ENCODE data around the gene FAM216B.

Gene FAM216B

DNA sequence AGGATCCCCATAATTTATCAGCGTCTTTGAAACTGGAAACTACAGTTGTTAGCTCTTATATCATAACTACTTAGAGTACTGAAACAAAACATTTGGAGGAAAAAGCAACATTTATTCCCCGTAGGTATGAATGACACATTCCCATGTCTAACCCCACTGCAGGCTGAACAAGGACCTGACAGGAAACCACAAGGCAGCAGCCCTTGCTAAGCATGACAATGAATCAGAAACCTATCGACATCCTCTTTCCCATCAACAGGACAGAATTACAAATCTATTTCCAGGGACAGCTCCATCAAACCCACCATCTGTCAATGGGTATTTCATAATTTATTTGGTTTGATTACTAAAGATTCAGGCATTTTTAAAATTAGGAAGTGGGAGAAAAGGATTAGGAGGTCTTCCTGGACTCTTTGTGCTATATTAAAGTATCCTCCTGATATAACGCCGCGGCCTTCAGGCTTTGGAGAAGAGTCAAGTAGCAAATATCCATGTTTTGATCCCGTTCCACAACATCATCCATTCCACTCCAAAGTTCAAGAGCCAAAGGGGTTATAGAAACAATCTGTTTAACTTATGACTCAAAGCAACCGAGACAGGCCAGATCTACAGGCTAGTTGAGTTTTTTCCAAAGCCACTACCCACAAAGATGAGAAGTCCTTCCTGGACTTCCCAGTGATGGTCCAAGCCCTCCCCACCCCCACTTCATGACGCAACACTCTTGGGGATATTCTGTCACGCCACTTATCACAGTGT, 51.1 kb downstream of the FAM216B start:
- H4K20me1 ChIP-seq (ENCODE audit: insufficient read depth), result no peaks in the 10 kb centered on the region
- H2AFZ ChIP-seq (ENCODE audit: low read depth), result no peak overlapping the region
- H3K27me3 ChIP-seq (ENCODE audit: insufficient read depth, low read depth), result no peaks in the 10 kb centered on the region
- no peaks in the 10 kb centered on the region for H3K4me1 ChIP-seq (ENCODE audit: low read depth, poor library complexity, severe bottlenecking)
- H3K27ac ChIP-seq, result no peak overlapping the region
- no peaks in the 10 kb centered on the region for H3K36me3 ChIP-seq (ENCODE audit: insufficient read depth)
- H3K4me3 ChIP-seq (IDR thresholded peaks at IDR 0.05; ENCODE audit: insufficient read depth, low read depth, low read length), result no peak overlapping the region
- no peak overlapping the region for H3K4me2 ChIP-seq
- no peak overlapping the region for H3K9ac ChIP-seq
- H3K79me2 ChIP-seq (ENCODE audit: insufficient read depth, low read depth), result no peaks in the 10 kb centered on the region
- TF ChIP-seq, protein P1, sequence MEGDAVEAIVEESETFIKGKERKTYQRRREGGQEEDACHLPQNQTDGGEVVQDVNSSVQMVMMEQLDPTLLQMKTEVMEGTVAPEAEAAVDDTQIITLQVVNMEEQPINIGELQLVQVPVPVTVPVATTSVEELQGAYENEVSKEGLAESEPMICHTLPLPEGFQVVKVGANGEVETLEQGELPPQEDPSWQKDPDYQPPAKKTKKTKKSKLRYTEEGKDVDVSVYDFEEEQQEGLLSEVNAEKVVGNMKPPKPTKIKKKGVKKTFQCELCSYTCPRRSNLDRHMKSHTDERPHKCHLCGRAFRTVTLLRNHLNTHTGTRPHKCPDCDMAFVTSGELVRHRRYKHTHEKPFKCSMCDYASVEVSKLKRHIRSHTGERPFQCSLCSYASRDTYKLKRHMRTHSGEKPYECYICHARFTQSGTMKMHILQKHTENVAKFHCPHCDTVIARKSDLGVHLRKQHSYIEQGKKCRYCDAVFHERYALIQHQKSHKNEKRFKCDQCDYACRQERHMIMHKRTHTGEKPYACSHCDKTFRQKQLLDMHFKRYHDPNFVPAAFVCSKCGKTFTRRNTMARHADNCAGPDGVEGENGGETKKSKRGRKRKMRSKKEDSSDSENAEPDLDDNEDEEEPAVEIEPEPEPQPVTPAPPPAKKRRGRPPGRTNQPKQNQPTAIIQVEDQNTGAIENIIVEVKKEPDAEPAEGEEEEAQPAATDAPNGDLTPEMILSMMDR (conservative IDR thresholded peaks at IDR 0.05; ENCODE audit: low read depth, low read length), result no peak

DNA sequence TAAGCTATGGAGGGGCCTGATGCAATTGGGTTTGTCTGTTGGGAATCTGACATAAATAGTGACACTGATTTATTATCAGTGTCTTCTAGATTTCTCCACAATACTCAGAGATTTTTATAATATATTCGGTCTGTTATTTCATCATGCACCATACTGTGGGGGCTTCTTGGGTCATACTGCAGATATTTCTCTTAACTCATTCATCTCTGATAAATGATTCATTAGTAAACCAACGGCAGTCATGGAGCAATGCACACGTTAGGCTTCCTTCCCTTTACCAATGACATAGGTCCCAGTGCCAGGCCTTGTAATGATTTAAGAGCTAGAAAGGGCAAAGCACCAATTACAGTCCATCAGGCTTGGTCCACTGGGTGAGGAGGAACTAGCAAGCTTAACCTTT, 53.6 kb downstream of the FAM216B start:
- Histone ChIP-seq H3K27me3 (ENCODE audit: insufficient read depth, low read depth) (no peaks in the 10 kb centered on the region), H3K79me2 (ENCODE audit: insufficient read depth, low read depth) (no peaks in the 10 kb centered on the region)
- TF ChIP-seq, protein P1 (conservative IDR thresholded peaks at IDR 0.05; ENCODE audit: low read depth, low read length), result no peak

DNA sequence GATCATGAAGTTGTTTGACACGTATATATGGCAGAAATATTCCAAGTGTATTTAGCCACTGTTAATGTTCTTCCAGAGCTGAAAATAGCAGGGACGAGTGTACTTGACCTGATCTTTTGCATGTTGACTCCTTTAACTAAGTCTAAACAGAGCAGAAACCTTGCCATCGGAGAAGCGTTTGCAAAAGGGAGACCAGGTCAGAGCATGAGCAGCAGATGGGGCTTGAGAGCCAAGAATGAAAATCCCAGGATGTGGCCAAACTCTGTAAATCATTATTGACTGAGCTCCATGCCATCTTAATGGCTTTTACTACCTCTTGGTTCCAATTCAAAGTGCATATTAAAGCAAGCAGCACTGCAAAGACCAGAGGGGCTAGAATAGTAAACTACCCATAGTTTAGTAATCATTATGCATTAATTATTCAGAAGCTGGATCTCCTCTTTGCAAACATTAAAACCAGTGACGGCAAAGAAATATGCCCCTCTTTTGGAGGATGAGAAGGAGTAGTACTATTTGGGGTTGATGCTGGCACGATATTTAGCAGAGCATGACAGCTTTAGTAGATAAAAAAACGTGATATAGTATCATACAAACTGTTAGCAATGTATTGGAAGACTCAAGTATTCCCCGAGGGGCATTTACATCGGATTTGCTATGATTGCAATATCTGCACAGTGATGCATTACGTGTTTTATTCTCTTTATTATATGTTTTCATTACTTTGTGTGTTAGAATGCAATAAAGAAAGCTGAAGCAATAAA, 55.7 kb downstream of the FAM216B start:
- no peaks in the 10 kb centered on the region for H3K4me1 ChIP-seq (ENCODE audit: low read depth, poor library complexity, severe bottlenecking)
- H3K9ac ChIP-seq, result no peak overlapping the region
- H3K36me3 ChIP-seq (ENCODE audit: insufficient read depth), result no peaks in the 10 kb centered on the region
- no peaks in the 10 kb centered on the region for H3K79me2 ChIP-seq (ENCODE audit: insufficient read depth, low read depth)
- no peaks in the 10 kb centered on the region for H4K20me1 ChIP-seq (ENCODE audit: insufficient read depth)
- H3K27ac ChIP-seq, result no peak overlapping the region
- H2AFZ ChIP-seq (ENCODE audit: low read depth), result no peak overlapping the region
- TF ChIP-seq, protein P1 (conservative IDR thresholded peaks at IDR 0.05; ENCODE audit: low read depth, low read length), result no peak
- no peak overlapping the region for H3K4me3 ChIP-seq (IDR thresholded peaks at IDR 0.05; ENCODE audit: insufficient read depth, low read depth, low read length)
- no peaks in the 10 kb centered on the region for H3K27me3 ChIP-seq (ENCODE audit: insufficient read depth, low read depth)
- H3K4me2 ChIP-seq, result no peak overlapping the region

More for the DNA sequence above, 53.6 kb downstream of the FAM216B start:
- no peak overlapping the region for H3K4me2 ChIP-seq
- no peak overlapping the region for H3K9ac ChIP-seq
- no peaks in the 10 kb centered on the region for H4K20me1 ChIP-seq (ENCODE audit: insufficient read depth)
- H3K27ac ChIP-seq, result no peak overlapping the region
- no peak overlapping the region for H2AFZ ChIP-seq (ENCODE audit: low read depth)
- no peaks in the 10 kb centered on the region for H3K4me1 ChIP-seq (ENCODE audit: low read depth, poor library complexity, severe bottlenecking)
- no peak overlapping the region for H3K4me3 ChIP-seq (IDR thresholded peaks at IDR 0.05; ENCODE audit: insufficient read depth, low read depth, low read length)
- H3K36me3 ChIP-seq (ENCODE audit: insufficient read depth), result no peaks in the 10 kb centered on the region

All from KMS-11 (cell line).